GM23338 (cell line): ENCODE data around the gene RPTOR. TPM values are rescaled to one million over a fixed set of nuclear protein-coding genes. Genes with fewer than 3 reads are reported as not detected.
A peak's percentile ranks its signal among the peaks of the same experiment; 100 is the strongest.

Source experiments
- ATAC-seq: fragments of 200-7000 bp; cut with Tn5 transposase; 3 replicates; pipeline ENCODE4 v1.9.1; 2020
- DNase-seq: peaks from one replicate; pipeline ENCODE4 v3.0.0-alpha.2; 2015; ENCODE audit warnings: low spot score
- H2AFZ ChIP-seq: fragments of 200-600 bp; sonication (generic); 2 replicates; pipeline ENCODE4 v1.8.0; 2016; ENCODE audit warnings: antibody characterized with exemption, mild to moderate bottlenecking, moderate library complexity
- H3F3A ChIP-seq: fragments of 200-600 bp; sonication (generic); replicated peaks from 2 replicates; pipeline ENCODE4 v1.8.0; 2017; ENCODE audit warnings: antibody characterized with exemption, mixed run types, low read depth
- H3K27ac ChIP-seq: fragments of 200-600 bp; sonication (generic); 2 replicates; pipeline ENCODE4 v1.6.1; 2016; ENCODE audit warnings: low read depth
- H3K27me3 ChIP-seq: fragments of 200-600 bp; sonication (generic); 2 replicates; pipeline ENCODE4 v1.8.0; 2016; ENCODE audit warnings: mild to moderate bottlenecking, mixed run types, moderate library complexity; ENCODE audit not compliant: insufficient read depth
- H3K36me3 ChIP-seq: fragments of 200-600 bp; sonication (generic); 2 replicates; pipeline ENCODE4 v1.8.0; 2016; ENCODE audit warnings: mild to moderate bottlenecking; ENCODE audit not compliant: insufficient read depth
- H3K4me1 ChIP-seq: fragments of 200-600 bp; sonication (generic); 2 replicates; pipeline ENCODE4 v1.8.0; 2016; ENCODE audit warnings: mild to moderate bottlenecking, moderate library complexity; ENCODE audit not compliant: insufficient read depth
- H3K4me2 ChIP-seq: fragments of 200-600 bp; sonication (generic); 2 replicates; pipeline ENCODE4 v1.7.1; 2017; ENCODE audit warnings: mixed run types
- H3K4me3 ChIP-seq: fragments of 200-600 bp; sonication (generic); 2 replicates; pipeline ENCODE4 v1.6.1; 2016; ENCODE audit warnings: mixed run types
- H3K79me2 ChIP-seq: fragments of 200-600 bp; sonication (generic); replicated peaks from 2 replicates; pipeline ENCODE4 v1.8.0; 2017; ENCODE audit warnings: mild to moderate bottlenecking; ENCODE audit not compliant: insufficient read depth
- H3K9me2 ChIP-seq: fragments of 200-600 bp; sonication (generic); 2 replicates; pipeline ENCODE4 v1.8.0; 2017; ENCODE audit not compliant: insufficient read depth
- H4K20me1 ChIP-seq: fragments of 200-600 bp; sonication (generic); replicated peaks from 2 replicates; pipeline ENCODE4 v1.8.0; 2017; ENCODE audit warnings: mild to moderate bottlenecking; ENCODE audit not compliant: insufficient read depth
- H3K27ac Mint-ChIP-seq: 2 replicates; pipeline ENCODE4 v1.8.0; 2020; ENCODE audit warnings: inconsistent platforms, mild to moderate bottlenecking, moderate library complexity, mixed read lengths
- H3K27me3 Mint-ChIP-seq: 3 replicates; pipeline ENCODE4 v1.8.0; 2022; ENCODE audit warnings: low read depth, mild to moderate bottlenecking, moderate library complexity, mixed read lengths, inconsistent platforms; ENCODE audit not compliant: insufficient read depth, poor library complexity
- H3K36me3 Mint-ChIP-seq: 3 replicates; pipeline ENCODE4 v1.8.0; 2021; ENCODE audit warnings: low read depth, mild to moderate bottlenecking, inconsistent platforms, moderate library complexity, mixed read lengths
- H3K4me1 Mint-ChIP-seq: 3 replicates; pipeline ENCODE4 v1.8.0; 2020; ENCODE audit warnings: mild to moderate bottlenecking, inconsistent platforms, mixed read lengths
- H3K4me3 Mint-ChIP-seq: 3 replicates; pipeline ENCODE4 v1.8.0; 2021; ENCODE audit warnings: moderate library complexity, mild to moderate bottlenecking, inconsistent platforms, mixed read lengths
- H3K9me3 Mint-ChIP-seq: 3 replicates; pipeline ENCODE4 v1.8.0; 2020; ENCODE audit warnings: moderate library complexity, mild to moderate bottlenecking, inconsistent platforms, mixed read lengths
- CREB1 ChIP-seq: fragments of 250-450 bp; sonication (Bioruptor Pico); IDR thresholded peaks from 2 replicates; pipeline ENCODE4 v1.5.0; 2020; ENCODE audit warnings: low read depth, mild to moderate bottlenecking, moderate library complexity
- EZH2 ChIP-seq: fragments of 200-600 bp; sonication (generic); IDR thresholded peaks from one replicate; pipeline ENCODE4 v1.8.0; 2017; ENCODE audit warnings: antibody characterized with exemption, mild to moderate bottlenecking, low read depth; ENCODE audit not compliant: unreplicated experiment
- EZH2phosphoT487 ChIP-seq: fragments of 200-600 bp; sonication (generic); IDR thresholded peaks from one replicate; pipeline ENCODE4 v1.8.1; 2018; ENCODE audit warnings: antibody characterized with exemption; ENCODE audit not compliant: unreplicated experiment
- NANOG ChIP-seq: IDR thresholded peaks from 2 replicates; pipeline ENCODE4 v1.6.1; 2016; ENCODE audit warnings: antibody characterized with exemption, borderline replicate concordance
- POLR2AphosphoS5 ChIP-seq: IDR thresholded peaks from 2 replicates; pipeline ENCODE4 v1.6.1; 2016; ENCODE audit warnings: antibody characterized with exemption, low read depth
- STAT1 ChIP-seq: IDR thresholded peaks from one replicate; pipeline ENCODE4 v1.6.1; 2016; ENCODE audit warnings: antibody characterized with exemption; ENCODE audit not compliant: unreplicated experiment
- ZNF462 ChIP-seq: fragments of 250-450 bp; sonication (Bioruptor Pico); IDR thresholded peaks from 2 replicates; pipeline ENCODE4 v1.5.0; 2020; ENCODE audit warnings: mild to moderate bottlenecking, moderate library complexity
- polyA plus RNA-seq: library from polyadenylated mRNA; unstranded; fragments of >200 nt; fragmentation: Nextera tagmentation; extraction: Ambion mirVana; gene quantifications from 2 replicates; pipeline ENCODE4 v1.2.1, GENCODE V29; 2016
- total RNA-seq: library from RNA; depleted of rRNA; stranded (reverse); fragments of >200 nt; shearing (Covaris generic); gene quantifications from 2 replicates; pipeline ENCODE4 v1.2.3, GENCODE V29; 2014
- TF ChIP-seq, protein P1 (sequence below): IDR thresholded peaks from one replicate; pipeline ENCODE4 v1.6.1; 2018; ENCODE audit warnings: antibody characterized with exemption; ENCODE audit not compliant: unreplicated experiment

Gene RPTOR
- total and polyA plus RNA-seq, 2 experiments from 2014 or later = 9.5 to 38.0 TPM

DNA sequence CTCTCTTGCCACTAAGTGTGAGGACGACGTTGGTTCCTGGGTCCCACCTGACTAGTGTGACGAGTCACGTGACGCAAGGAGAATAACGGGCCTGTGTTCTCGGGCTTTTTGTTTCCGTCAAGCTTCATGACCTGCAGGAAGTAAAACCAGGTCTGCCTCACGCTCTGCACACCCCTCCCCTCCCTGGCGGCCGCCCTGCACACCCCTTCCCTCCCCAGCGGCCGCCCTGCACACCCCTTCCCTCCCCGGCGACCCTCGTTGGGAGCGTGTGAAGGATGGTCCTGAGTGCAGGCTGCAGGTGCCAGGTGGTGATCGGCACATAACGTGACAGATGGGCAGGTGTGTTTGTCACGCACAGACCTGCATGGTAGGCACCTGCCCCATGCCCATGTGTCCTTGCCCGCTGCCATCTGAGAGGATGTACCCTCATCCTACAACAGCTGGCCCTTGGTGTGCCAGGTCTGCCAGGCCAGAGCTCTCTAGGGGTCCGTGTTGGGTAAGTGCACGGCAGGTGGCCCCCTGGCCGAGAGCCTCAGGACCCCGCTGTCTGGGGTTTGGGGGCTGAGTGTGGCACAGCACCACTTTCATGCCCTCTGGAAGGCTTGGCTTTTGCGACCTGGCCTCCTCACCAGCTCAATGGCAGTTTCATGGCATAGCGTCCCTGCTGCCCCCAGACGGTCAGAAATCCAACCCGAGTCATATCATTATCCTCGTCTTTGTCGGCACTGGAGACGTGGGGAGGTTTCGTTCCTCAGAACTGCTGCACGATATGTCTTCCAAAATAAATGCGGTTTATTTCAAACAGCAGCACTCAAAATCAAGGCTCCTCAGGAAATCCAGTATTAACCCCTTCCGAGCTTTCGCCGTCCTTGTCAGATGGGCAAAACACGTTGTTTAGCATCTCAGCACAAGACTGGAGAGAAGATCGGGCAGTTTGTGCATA lies 255.2 kb downstream of the RPTOR start (continued):
- TF ChIP-seq POLR2AphosphoS5 (no peak), EZH2phosphoT487 (no peak), CREB1 (no peak), STAT1 (no peak), EZH2 (no peak)
- TF ChIP-seq, protein P1, sequence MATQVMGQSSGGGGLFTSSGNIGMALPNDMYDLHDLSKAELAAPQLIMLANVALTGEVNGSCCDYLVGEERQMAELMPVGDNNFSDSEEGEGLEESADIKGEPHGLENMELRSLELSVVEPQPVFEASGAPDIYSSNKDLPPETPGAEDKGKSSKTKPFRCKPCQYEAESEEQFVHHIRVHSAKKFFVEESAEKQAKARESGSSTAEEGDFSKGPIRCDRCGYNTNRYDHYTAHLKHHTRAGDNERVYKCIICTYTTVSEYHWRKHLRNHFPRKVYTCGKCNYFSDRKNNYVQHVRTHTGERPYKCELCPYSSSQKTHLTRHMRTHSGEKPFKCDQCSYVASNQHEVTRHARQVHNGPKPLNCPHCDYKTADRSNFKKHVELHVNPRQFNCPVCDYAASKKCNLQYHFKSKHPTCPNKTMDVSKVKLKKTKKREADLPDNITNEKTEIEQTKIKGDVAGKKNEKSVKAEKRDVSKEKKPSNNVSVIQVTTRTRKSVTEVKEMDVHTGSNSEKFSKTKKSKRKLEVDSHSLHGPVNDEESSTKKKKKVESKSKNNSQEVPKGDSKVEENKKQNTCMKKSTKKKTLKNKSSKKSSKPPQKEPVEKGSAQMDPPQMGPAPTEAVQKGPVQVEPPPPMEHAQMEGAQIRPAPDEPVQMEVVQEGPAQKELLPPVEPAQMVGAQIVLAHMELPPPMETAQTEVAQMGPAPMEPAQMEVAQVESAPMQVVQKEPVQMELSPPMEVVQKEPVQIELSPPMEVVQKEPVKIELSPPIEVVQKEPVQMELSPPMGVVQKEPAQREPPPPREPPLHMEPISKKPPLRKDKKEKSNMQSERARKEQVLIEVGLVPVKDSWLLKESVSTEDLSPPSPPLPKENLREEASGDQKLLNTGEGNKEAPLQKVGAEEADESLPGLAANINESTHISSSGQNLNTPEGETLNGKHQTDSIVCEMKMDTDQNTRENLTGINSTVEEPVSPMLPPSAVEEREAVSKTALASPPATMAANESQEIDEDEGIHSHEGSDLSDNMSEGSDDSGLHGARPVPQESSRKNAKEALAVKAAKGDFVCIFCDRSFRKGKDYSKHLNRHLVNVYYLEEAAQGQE = no peak

DNA sequence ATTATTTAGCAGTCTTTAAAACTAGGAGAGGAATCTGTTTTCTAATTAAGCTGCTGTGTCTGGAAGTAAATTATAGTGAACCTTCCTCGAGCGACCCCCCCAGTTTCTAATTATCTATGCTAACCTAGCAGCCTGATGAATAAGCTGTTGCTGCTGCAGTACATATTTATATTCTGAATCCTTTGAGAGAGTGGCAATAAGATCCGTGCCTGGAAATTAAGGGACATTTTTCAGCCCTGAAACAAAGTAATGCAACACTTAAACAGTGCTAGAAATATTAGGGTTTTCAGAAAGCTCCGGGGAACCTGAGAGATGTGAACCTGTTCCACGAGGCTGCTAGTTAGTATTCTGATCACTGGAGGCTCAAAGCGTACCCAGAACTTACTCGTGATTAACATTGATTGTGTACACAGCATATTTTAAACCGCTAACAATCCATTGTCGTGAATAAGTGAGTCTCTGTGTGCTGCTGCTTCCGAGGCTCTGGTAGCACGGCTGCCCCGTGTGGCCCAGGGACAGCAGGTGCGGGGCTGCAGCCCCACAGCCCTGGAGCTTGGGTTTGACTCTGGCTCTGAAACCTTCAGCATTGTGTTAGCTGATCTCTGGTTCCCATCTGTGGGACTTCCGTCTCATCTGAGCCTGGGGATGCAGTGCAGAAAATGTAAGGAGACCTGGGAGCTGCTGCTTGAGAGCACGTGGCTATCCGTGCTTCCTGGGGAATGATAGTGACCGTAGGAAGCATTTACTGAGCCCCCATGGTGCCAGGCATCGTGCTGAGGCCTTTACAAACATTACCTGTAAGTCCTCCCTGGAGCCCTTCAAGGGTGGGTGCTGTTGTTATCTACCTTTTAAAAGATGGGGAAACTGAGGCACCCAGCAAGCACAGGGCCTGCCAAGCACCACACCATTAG lies 256.1 kb downstream of the RPTOR start:
- H3K79me2 ChIP-seq = peaks cover 3% of the 10 kb centered on the region; the same call in 1 of the 2 replicates
- ATAC-seq (peak; percentile 28), DNase-seq (no peak)
- no peak overlapping the region for H3K4me3 ChIP-seq
- Mint-ChIP-seq H3K36me3 (peaks cover 9% of the 10 kb centered on the region), H3K4me3 (no peak overlapping the region), H3K9me3 (peaks cover 2% of the 10 kb centered on the region; the same call in 1 of the 3 replicates), H3K27ac (no peak overlapping the region; the same call in 1 of the 2 replicates), H3K4me1 (peaks cover 13% of the 10 kb centered on the region), H3K27me3 (peaks cover 10% of the 10 kb centered on the region)
- no peaks in the 10 kb centered on the region for H3K9me2 ChIP-seq
- no peak overlapping the region for H3K27ac ChIP-seq
- no peaks in the 10 kb centered on the region for H3K36me3 ChIP-seq
- no peaks in the 10 kb centered on the region; the same call in 1 of the 2 replicates for H4K20me1 ChIP-seq
- no peak overlapping the region for H3K4me2 ChIP-seq
- no peak overlapping the region for H2AFZ ChIP-seq
- no peaks in the 10 kb centered on the region for H3K27me3 ChIP-seq
- no peaks in the 10 kb centered on the region for H3K4me1 ChIP-seq
- no peaks in the 10 kb centered on the region for H3F3A ChIP-seq
- no peak for TF ChIP-seq STAT1
- TF ChIP-seq NANOG = no peak
- TF ChIP-seq, protein P1 = no peak
- TF ChIP-seq ZNF462 = no peak
